H9 (cell line): ENCODE data around the gene PDE6D. TPM values are rescaled to one million over a fixed set of nuclear protein-coding genes. Genes with fewer than 3 reads are reported as not detected.

Source experiments
- DNase-seq: peaks from one replicate; pipeline ENCODE4 v3.0.0-alpha.2; 2017
- H2AFZ ChIP-seq: one replicate; pipeline ENCODE4 v1.6.1; 2013; ENCODE audit warnings: mild to moderate bottlenecking, low read length, control low read depth, moderate library complexity
- H2AK5ac ChIP-seq: 2 replicates; pipeline ENCODE4 v1.6.1; 2013; ENCODE audit warnings: low read length, control low read depth, mixed read lengths; ENCODE audit not compliant: insufficient read length
- H2BK120ac ChIP-seq: one replicate; pipeline ENCODE4 v1.6.1; 2013; ENCODE audit warnings: low read depth, mild to moderate bottlenecking, low read length, control low read depth, inconsistent platforms; ENCODE audit not compliant: poor library complexity, severe bottlenecking
- H2BK12ac ChIP-seq: 2 replicates; pipeline ENCODE4 v1.6.1; 2013; ENCODE audit warnings: low read length, control low read depth, mixed read lengths, low read depth; ENCODE audit not compliant: insufficient read length
- H2BK15ac ChIP-seq: 2 replicates; pipeline ENCODE4 v1.6.1; 2013; ENCODE audit warnings: low read depth, low read length, control low read depth
- H2BK20ac ChIP-seq: one replicate; pipeline ENCODE4 v1.6.1; 2013; ENCODE audit warnings: low read depth, mild to moderate bottlenecking, low read length, control low read depth, inconsistent platforms; ENCODE audit not compliant: poor library complexity, severe bottlenecking
- H2BK5ac ChIP-seq: 2 replicates; pipeline ENCODE4 v1.6.1; 2013; ENCODE audit warnings: low read length, control low read depth, mixed read lengths; ENCODE audit not compliant: insufficient read length
- H3K14ac ChIP-seq: 2 replicates; pipeline ENCODE4 v1.6.1; 2013; ENCODE audit warnings: low read length, control low read depth; ENCODE audit not compliant: insufficient read depth
- H3K18ac ChIP-seq: 2 replicates; pipeline ENCODE4 v1.6.1; 2013; ENCODE audit warnings: low read depth, mild to moderate bottlenecking, mixed read lengths, low read length, control low read depth; ENCODE audit not compliant: insufficient read length
- H3K23ac ChIP-seq: 2 replicates; pipeline ENCODE4 v1.6.1; 2013; ENCODE audit warnings: low read length, control low read depth, mixed read lengths, low read depth; ENCODE audit not compliant: insufficient read length
- H3K23me2 ChIP-seq: 2 replicates; pipeline ENCODE4 v1.6.1; 2013; ENCODE audit warnings: low read depth, mild to moderate bottlenecking, mixed read lengths, low read length, control low read depth; ENCODE audit not compliant: insufficient read length, poor library complexity, severe bottlenecking
- H3K27ac ChIP-seq: 2 replicates; pipeline ENCODE4 v1.5.1; 2013; ENCODE audit warnings: low read length, control low read depth, mixed read lengths, low read depth; ENCODE audit not compliant: insufficient read length
- H3K27me3 ChIP-seq: 2 replicates; pipeline ENCODE4 v1.6.1; 2013; ENCODE audit warnings: low read length, control low read depth, inconsistent platforms; ENCODE audit not compliant: insufficient read depth
- H3K4ac ChIP-seq: 2 replicates; pipeline ENCODE4 v1.6.1; 2013; ENCODE audit warnings: low read depth, mild to moderate bottlenecking, control low read depth, inconsistent platforms, low read length, moderate library complexity
- H3K4me1 ChIP-seq: 2 replicates; pipeline ENCODE4 v1.6.1; 2013; ENCODE audit warnings: low read length, control low read depth, inconsistent platforms; ENCODE audit not compliant: insufficient read depth
- H3K4me2 ChIP-seq: 2 replicates; pipeline ENCODE4 v1.6.1; 2013; ENCODE audit warnings: low read length, control low read depth, mixed read lengths; ENCODE audit not compliant: insufficient read length, insufficient read depth
- H3K56ac ChIP-seq: 2 replicates; pipeline ENCODE4 v1.6.1; 2013; ENCODE audit warnings: low read depth, mild to moderate bottlenecking, mixed read lengths, low read length, control low read depth; ENCODE audit not compliant: insufficient read length
- H3K79me1 ChIP-seq: 2 replicates; pipeline ENCODE4 v1.6.1; 2013; ENCODE audit warnings: low read depth, mild to moderate bottlenecking, moderate library complexity, low read length, control low read depth, inconsistent platforms; ENCODE audit not compliant: insufficient read depth, poor library complexity, severe bottlenecking
- H3K79me2 ChIP-seq: 2 replicates; pipeline ENCODE4 v1.6.1; 2013; ENCODE audit warnings: low read length, control low read depth, inconsistent platforms; ENCODE audit not compliant: insufficient read depth
- H3K9ac ChIP-seq: 2 replicates; pipeline ENCODE4 v1.6.1; 2013; ENCODE audit warnings: low read length, control low read depth, mixed read lengths; ENCODE audit not compliant: insufficient read length; ENCODE audit errors: extremely low read depth
- H3K9me3 ChIP-seq: one replicate; pipeline ENCODE4 v1.6.1; 2013; ENCODE audit warnings: low read depth, low read length, inconsistent platforms; ENCODE audit not compliant: control insufficient read depth
- H3T11ph ChIP-seq: one replicate; pipeline ENCODE4 v1.6.1; 2013; ENCODE audit warnings: mild to moderate bottlenecking, low read length, control low read depth, inconsistent platforms
- H4K20me1 ChIP-seq: one replicate; pipeline ENCODE4 v1.6.1; 2013; ENCODE audit not compliant: control insufficient read depth, insufficient read length, insufficient read depth
- H4K5ac ChIP-seq: 2 replicates; pipeline ENCODE4 v1.6.1; 2013; ENCODE audit warnings: low read depth, mild to moderate bottlenecking, mixed read lengths, low read length, control low read depth; ENCODE audit not compliant: insufficient read length
- H4K8ac ChIP-seq: replicated peaks from 2 replicates; pipeline ENCODE4 v1.6.1; 2013; ENCODE audit warnings: low read length, control low read depth, mixed read lengths, low read depth; ENCODE audit not compliant: insufficient read length
- H4K91ac ChIP-seq: 2 replicates; pipeline ENCODE4 v1.6.1; 2013; ENCODE audit warnings: low read depth, mild to moderate bottlenecking, moderate library complexity, mixed read lengths, low read length, control low read depth; ENCODE audit not compliant: insufficient read length
- H3K27ac Mint-ChIP-seq, 3 experiments: 2 replicates in 2 of 3; 3 replicates in 1 of 3; pipeline ENCODE4 v1.8.0; 2020 to 2021; ENCODE audit warnings: mixed read lengths in 3 of 3, mild to moderate bottlenecking in 1 of 3, moderate library complexity in 1 of 3
- H3K27me3 Mint-ChIP-seq: 2 replicates; pipeline ENCODE4 v1.8.0; 2021; ENCODE audit warnings: low read depth, mild to moderate bottlenecking, moderate library complexity, mixed read lengths
- H3K36me3 Mint-ChIP-seq, 3 experiments: 2 replicates in 2 of 3; 3 replicates in 1 of 3; pipeline ENCODE4 v1.8.0; 2020 to 2021; ENCODE audit warnings: low read depth in 3 of 3, mixed read lengths in 3 of 3; ENCODE audit not compliant: insufficient read depth in 1 of 3
- H3K4me1 Mint-ChIP-seq, 2 experiments: 2 replicates each; pipeline ENCODE4 v1.8.0; 2020; ENCODE audit warnings: mixed read lengths in 2 of 2
- H3K4me3 Mint-ChIP-seq, 2 experiments: 2 replicates in 1 of 2; 3 replicates in 1 of 2; pipeline ENCODE4 v1.8.0; 2020 to 2021; ENCODE audit warnings: mild to moderate bottlenecking in 2 of 2, mixed read lengths in 2 of 2, moderate library complexity in 1 of 2
- H3K9me3 Mint-ChIP-seq, 2 experiments: 2 replicates in 1 of 2; 3 replicates in 1 of 2; pipeline ENCODE4 v1.8.0; 2020; ENCODE audit warnings: mild to moderate bottlenecking in 2 of 2, mixed read lengths in 2 of 2, moderate library complexity in 1 of 2
- WGBS: extraction: QIAGEN DNeasy Blood & Tissue Kit; methylation state at CpG from one replicate; pipeline ENCODE4 v1.1.7; 2013; ENCODE audit warnings: missing lambda C conversion rate, low lambda C conversion rate, mixed read lengths; ENCODE audit not compliant: insufficient read length; ENCODE audit errors: extremely low coverage; 5-methylcytosine and 5-hydroxymethylcytosine counted together
- total RNA-seq: library from RNA; stranded (reverse); gene quantifications from 2 replicates; pipeline ENCODE4 v1.2.1, GENCODE V29; 2021
- TF ChIP-seq, protein P1 (sequence below): fragments of 200-600 bp; sonication (generic); conservative IDR thresholded peaks from 3 replicates; pipeline ENCODE4 v1.8.0; 2021; ENCODE audit warnings: antibody characterized with exemption, mild to moderate bottlenecking

PDE6D gene
- total RNA-seq, 1 experiment from 2014 or later, result 33.7 TPM

DNA sequence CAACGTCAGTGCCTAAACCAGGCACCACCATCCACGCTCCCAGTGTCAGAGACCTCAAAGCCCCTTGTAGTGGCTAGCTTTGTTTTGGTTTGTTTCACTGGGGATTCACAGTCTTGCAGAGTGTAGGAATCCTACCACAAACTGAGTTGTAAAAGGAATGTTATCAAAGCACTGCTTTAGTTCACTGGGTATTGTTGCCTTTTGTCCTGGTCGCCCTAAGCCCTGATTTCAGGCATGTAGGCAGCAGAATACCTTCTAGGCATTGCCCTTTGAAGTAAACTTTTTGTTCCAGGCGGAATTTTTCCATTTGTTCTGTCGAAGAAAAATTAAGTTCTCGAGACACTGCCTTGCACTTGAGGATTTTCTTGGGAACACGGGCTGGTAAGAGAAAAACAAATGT is 43.3 kb downstream of the PDE6D start:
- Histone ChIP-seq H3K14ac (no peak overlapping the region), H3K18ac (no peak overlapping the region), H3K27me3 (no peaks in the 10 kb centered on the region), H3K56ac (no peak overlapping the region), H2BK15ac (no peak overlapping the region), H3K9ac (no peak overlapping the region), H3K27ac (no peak overlapping the region), H2BK12ac (no peak overlapping the region), H2BK120ac (no peak overlapping the region), H3K23ac (no peak overlapping the region), H3K9me3 (no peaks in the 10 kb centered on the region), H2BK5ac (no peak overlapping the region), H2AFZ (no peak overlapping the region), H3K79me1 (no peaks in the 10 kb centered on the region), H2BK20ac (no peak overlapping the region), H4K91ac (no peak overlapping the region), H4K8ac (no peak overlapping the region), H3T11ph (no peak overlapping the region), H3K23me2 (no peaks in the 10 kb centered on the region), H3K4me1 (no peaks in the 10 kb centered on the region), H3K4me2 (no peak overlapping the region), H4K5ac (no peak overlapping the region), H2AK5ac (no peak overlapping the region), H3K79me2 (no peaks in the 10 kb centered on the region; the same call in 1 of the 2 replicates), H4K20me1 (no peaks in the 10 kb centered on the region), H3K4ac (no peak overlapping the region)
- no peak overlapping the region; a peak in 1 of 7 replicates for H3K27ac Mint-ChIP-seq
- H3K4me1 Mint-ChIP-seq, result peaks cover 0 to 10% of the 10 kb centered on the region in 2 experiments; a peak in 2 of 4 replicates
- H3K4me3 Mint-ChIP-seq, result no peak overlapping the region
- TF ChIP-seq, protein P1, sequence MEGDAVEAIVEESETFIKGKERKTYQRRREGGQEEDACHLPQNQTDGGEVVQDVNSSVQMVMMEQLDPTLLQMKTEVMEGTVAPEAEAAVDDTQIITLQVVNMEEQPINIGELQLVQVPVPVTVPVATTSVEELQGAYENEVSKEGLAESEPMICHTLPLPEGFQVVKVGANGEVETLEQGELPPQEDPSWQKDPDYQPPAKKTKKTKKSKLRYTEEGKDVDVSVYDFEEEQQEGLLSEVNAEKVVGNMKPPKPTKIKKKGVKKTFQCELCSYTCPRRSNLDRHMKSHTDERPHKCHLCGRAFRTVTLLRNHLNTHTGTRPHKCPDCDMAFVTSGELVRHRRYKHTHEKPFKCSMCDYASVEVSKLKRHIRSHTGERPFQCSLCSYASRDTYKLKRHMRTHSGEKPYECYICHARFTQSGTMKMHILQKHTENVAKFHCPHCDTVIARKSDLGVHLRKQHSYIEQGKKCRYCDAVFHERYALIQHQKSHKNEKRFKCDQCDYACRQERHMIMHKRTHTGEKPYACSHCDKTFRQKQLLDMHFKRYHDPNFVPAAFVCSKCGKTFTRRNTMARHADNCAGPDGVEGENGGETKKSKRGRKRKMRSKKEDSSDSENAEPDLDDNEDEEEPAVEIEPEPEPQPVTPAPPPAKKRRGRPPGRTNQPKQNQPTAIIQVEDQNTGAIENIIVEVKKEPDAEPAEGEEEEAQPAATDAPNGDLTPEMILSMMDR, result no peak
- no peaks in the 10 kb centered on the region for H3K27me3 Mint-ChIP-seq
- H3K9me3 Mint-ChIP-seq, result no peaks in the 10 kb centered on the region
- DNase-seq, result no peak
- H3K36me3 Mint-ChIP-seq, result peaks cover 8 to 30% (median 14%) of the 10 kb centered on the region in 3 experiments; a peak in 6 of 7 replicates
- no CpG with 5 or more reads among the region's 7 CpGs for WGBS
